Gastroesophageal sphincter (tissue), 3 donors: Measurements from ENCODE around the gene BMP7.

Source experiments
- EP300 ChIP-seq: sonication (generic); formaldehyde crosslinking; IDR thresholded peaks from one replicate; pipeline ENCODE4 v1.6.1; 2017; ENCODE audit warnings: antibody characterized with exemption, mild to moderate bottlenecking
- TF ChIP-seq, protein P1 (sequence below), 4 experiments: fragments of 200-600 bp in 2 of 4; fragments of 450-650 bp in 2 of 4; sonication (generic) in 1 of 4; IDR thresholded peaks; one replicate each; pipeline ENCODE4 v1.5.1; 2017 to 2019; ENCODE audit warnings: antibody characterized with exemption in 4 of 4, mild to moderate bottlenecking in 2 of 4, moderate library complexity in 2 of 4

DNA sequence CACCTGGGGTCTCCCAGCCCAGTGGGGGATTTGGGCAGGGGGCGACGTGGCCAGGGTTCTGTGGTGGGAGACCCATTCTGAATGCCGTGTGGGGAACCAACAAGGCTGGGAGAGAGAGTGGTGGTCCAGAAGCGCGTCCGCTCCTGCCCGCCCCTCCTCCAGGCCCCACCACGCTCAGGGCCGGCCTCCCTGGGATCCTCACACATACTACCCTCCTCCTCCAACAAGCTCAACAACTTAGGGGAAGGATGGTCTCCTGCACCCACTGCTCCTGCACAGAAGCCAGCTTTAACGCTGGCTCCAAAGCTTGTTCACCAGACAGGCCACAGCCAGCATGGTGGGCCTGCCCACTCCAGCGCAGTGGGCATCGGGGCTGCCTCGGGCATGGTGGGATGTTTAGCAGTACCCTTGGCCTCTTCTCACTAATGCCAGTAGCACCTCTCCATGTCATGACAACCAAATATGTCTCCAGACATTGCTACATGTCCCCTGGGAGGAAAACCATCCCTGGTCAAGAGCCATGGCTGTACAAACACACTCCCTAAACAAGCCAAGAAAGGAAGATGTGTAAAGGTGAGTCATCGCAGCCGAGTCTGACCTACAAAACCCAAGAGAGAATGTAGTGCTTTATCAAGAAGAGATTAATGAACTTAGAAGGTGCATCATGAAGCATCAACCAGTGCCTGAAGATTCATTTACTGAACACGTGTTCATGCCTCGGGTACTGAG is 75.7 kb downstream of the BMP7 start:
- TF ChIP-seq, protein P1, sequence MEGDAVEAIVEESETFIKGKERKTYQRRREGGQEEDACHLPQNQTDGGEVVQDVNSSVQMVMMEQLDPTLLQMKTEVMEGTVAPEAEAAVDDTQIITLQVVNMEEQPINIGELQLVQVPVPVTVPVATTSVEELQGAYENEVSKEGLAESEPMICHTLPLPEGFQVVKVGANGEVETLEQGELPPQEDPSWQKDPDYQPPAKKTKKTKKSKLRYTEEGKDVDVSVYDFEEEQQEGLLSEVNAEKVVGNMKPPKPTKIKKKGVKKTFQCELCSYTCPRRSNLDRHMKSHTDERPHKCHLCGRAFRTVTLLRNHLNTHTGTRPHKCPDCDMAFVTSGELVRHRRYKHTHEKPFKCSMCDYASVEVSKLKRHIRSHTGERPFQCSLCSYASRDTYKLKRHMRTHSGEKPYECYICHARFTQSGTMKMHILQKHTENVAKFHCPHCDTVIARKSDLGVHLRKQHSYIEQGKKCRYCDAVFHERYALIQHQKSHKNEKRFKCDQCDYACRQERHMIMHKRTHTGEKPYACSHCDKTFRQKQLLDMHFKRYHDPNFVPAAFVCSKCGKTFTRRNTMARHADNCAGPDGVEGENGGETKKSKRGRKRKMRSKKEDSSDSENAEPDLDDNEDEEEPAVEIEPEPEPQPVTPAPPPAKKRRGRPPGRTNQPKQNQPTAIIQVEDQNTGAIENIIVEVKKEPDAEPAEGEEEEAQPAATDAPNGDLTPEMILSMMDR (IDR thresholded peaks at IDR 0.05), result no peak
- TF ChIP-seq EP300, result no peak
